ENCODE results near the gene IRF9.

- TF ChIP-seq FOXA1 (IDR thresholded peaks at IDR 0.05): no peak
- no peak for TF ChIP-seq FOXK2 (IDR thresholded peaks at IDR 0.05)
- no peak for TF ChIP-seq SP1 (IDR thresholded peaks at IDR 0.05)
- no peak for TF ChIP-seq PKNOX1 (IDR thresholded peaks at IDR 0.05)
- no peak for TF ChIP-seq SUZ12 (IDR thresholded peaks at IDR 0.05)
Observed at GRCh38 chr14:24165785-24166184, 4.7 kb downstream of the IRF9 start.
